GM12878 (cell line): ENCODE data around the gene KRTAP5-3. TPM values are rescaled to one million over a fixed set of nuclear protein-coding genes. Genes with fewer than 3 reads are reported as not detected.

Source experiments
- ATAC-seq: fragments of 200-7000 bp; cut with Tn5 transposase; 3 replicates; pipeline ENCODE4 v1.9.1; 2020; ENCODE audit warnings: mild to moderate bottlenecking, moderate library complexity
- BruUV-seq: library from RNA; stranded (reverse); fragments of 400-500 nt; replicated peaks from 2 replicates; lab custom pipeline; 2021; lab: Mats Ljungman, UMichigan
- CTCF ChIA-PET: fragments of 300-600 bp; sonication (Branson Sonifier 250); formaldehyde crosslinking; extraction: SDS; loops from one replicate; lab custom pipeline; 2021; ENCODE audit warnings: inconsistent platforms; lab: Yijun Ruan, JAX
- POLR2A ChIA-PET: fragments of 350-600 bp; formaldehyde crosslinking; extraction: SDS; loops from one replicate; lab custom pipeline; 2021; ENCODE audit warnings: inconsistent platforms; lab: Charles Lee
- RAD21 ChIA-PET: fragments of 300-600 bp; sonication (Branson Sonifier 250); formaldehyde crosslinking; loops from one replicate; lab custom pipeline; 2023; ENCODE audit warnings: antibody characterized with exemption; ENCODE audit not compliant: unreplicated experiment; lab: Charles Lee
- SMC1A ChIA-PET: fragments of 300-600 bp; sonication (Branson Sonifier 250); formaldehyde crosslinking; loops from one replicate; lab custom pipeline; 2023; ENCODE audit not compliant: unreplicated experiment, uncharacterized antibody; lab: Charles Lee
- DNase-seq: peaks from one replicate; pipeline ENCODE4 v3.0.0-alpha.2; 2011; ENCODE audit warnings: low read depth, low spot score
- FAIRE-seq: peaks from 3 replicates; lab custom pipeline; 2011; peaks lifted over from hg19 to GRCh38; lab: Jason Lieb, UNC
- H2AFZ ChIP-seq: 2 replicates; pipeline ENCODE4 v1.6.0; 2011; ENCODE audit warnings: low read depth, low read length, control low read depth; ENCODE audit not compliant: control insufficient read depth
- H3K27ac ChIP-seq: 2 replicates; pipeline ENCODE4 v1.5.1; 2011; ENCODE audit warnings: control low read depth; ENCODE audit not compliant: control insufficient read depth, insufficient read depth
- H3K27me3 ChIP-seq, 2 experiments: replicated peaks in 1 of 2; 2 replicates each; pipeline versions ENCODE4 v1.6.0 to v1.6.1; 2011; ENCODE audit warnings: low read length in 1 of 2; ENCODE audit not compliant: control insufficient read depth in 2 of 2, insufficient read depth in 2 of 2
- H3K36me3 ChIP-seq, 2 experiments: 2 replicates each; pipeline ENCODE4 v1.5.1; 2011; ENCODE audit warnings: low read length in 1 of 2; ENCODE audit not compliant: control insufficient read depth in 2 of 2, insufficient read depth in 2 of 2
- H3K4me1 ChIP-seq: 2 replicates; pipeline ENCODE4 v1.6.1; 2011; ENCODE audit warnings: mild to moderate bottlenecking, low read length, moderate library complexity, mixed read lengths; ENCODE audit not compliant: control insufficient read depth, insufficient read depth
- H3K4me2 ChIP-seq: 2 replicates; pipeline ENCODE4 v1.6.0; 2011; ENCODE audit warnings: control low read depth; ENCODE audit not compliant: control insufficient read depth, insufficient read depth
- H3K4me3 ChIP-seq: fragments of 200-600 bp; sonication (generic); 2 replicates; pipeline ENCODE4 v1.5.1; 2016
- H3K79me2 ChIP-seq: 2 replicates; pipeline ENCODE4 v1.6.0; 2011; ENCODE audit warnings: low read length; ENCODE audit not compliant: control insufficient read depth, insufficient read depth
- H3K9ac ChIP-seq: 2 replicates; pipeline ENCODE4 v1.8.0; 2011; ENCODE audit warnings: low read length, control low read depth, mixed read lengths; ENCODE audit not compliant: control insufficient read depth, insufficient read depth
- H3K9me3 ChIP-seq: replicated peaks from 3 replicates; pipeline ENCODE4 v1.5.1; 2011; ENCODE audit warnings: mild to moderate bottlenecking, low read length; ENCODE audit not compliant: control insufficient read depth, insufficient read depth
- H4K20me1 ChIP-seq: 2 replicates; pipeline ENCODE4 v1.6.0; 2011; ENCODE audit not compliant: control insufficient read depth, insufficient read depth
- BHLHE40 ChIP-seq, 2 experiments: fragments of 450-650 bp in 1 of 2; IDR thresholded peaks; 2 replicates each; pipeline ENCODE4 v1.6.1; 2011 to 2017; ENCODE audit warnings: low read depth in 2 of 2, borderline replicate concordance in 1 of 2, improper control_type of control experiment in 1 of 2, low read length in 1 of 2, mild to moderate bottlenecking in 1 of 2
- MEF2B ChIP-seq: fragments of 450-650 bp; IDR thresholded peaks from 2 replicates; pipeline ENCODE4 v1.6.1; 2018; ENCODE audit warnings: mild to moderate bottlenecking, moderate library complexity; ENCODE audit not compliant: partially characterized antibody, poor library complexity, severe bottlenecking
- STAT3 ChIP-seq: IDR thresholded peaks from 2 replicates; pipeline ENCODE4 v1.6.1; 2011; ENCODE audit warnings: low read depth, low read length, improper control_type of control experiment
- SUZ12 ChIP-seq: fragments of 200-600 bp; sonication (generic); IDR thresholded peaks from one replicate; pipeline ENCODE4 v1.6.1; 2018; ENCODE audit warnings: antibody characterized with exemption, mild to moderate bottlenecking; ENCODE audit not compliant: unreplicated experiment
- ZNF24 ChIP-seq: fragments of 450-650 bp; IDR thresholded peaks from 2 replicates; pipeline ENCODE4 v1.6.1; 2017; ENCODE audit warnings: antibody characterized with exemption, mild to moderate bottlenecking
- WGBS: methylation state at CpG from one replicate; pipeline ENCODE4 v1.1.6; 2016; ENCODE audit warnings: low lambda C conversion rate; ENCODE audit not compliant: insufficient replicate concordance, insufficient coverage; ENCODE audit errors: missing lambda C conversion rate; 5-methylcytosine and 5-hydroxymethylcytosine counted together
- in situ Hi-C: fragments of 300-500 bp; cut with MboI; formaldehyde crosslinking; loops from 9 replicates; pipeline ENCODE4 v1.14.3; 2018; ENCODE audit warnings: mixed read lengths
- intact Hi-C: fragments of 100-400 bp; cut with micrococcal nuclease; formaldehyde crosslinking; loops from one replicate; pipeline ENCODE4 v1.14.2; 2022; ENCODE audit not compliant: unreplicated experiment
- polyA plus RNA-seq, 11 experiments: library from polyadenylated mRNA; depleted of rRNA in 4 of 11; unstranded in 6 of 11; stranded (reverse) in 5 of 11; fragments of >200 nt; fragmentation: Nextera tagmentation in 4 of 11; fragmentation: Illumina TruSeq in 1 of 11; extraction: Ambion mirVana in 4 of 11; extraction: Trizol in 1 of 11; gene quantifications; 1 replicate in 1 of 11; 2 replicates in 10 of 11; pipeline versions ENCODE4 v1.2.1 to v1.2.3, GENCODE V29; 2011 to 2016; ENCODE audit warnings: inconsistent platforms in 2 of 11, missing spikeins in 2 of 11, low read depth in 1 of 11
- total RNA-seq, 4 experiments: library from RNA; depleted of rRNA in 3 of 4; stranded (reverse); fragments of >200 nt in 3 of 4; fragmentation: Illumina TruSeq in 1 of 4; extraction: Trizol in 1 of 4; gene quantifications; 2 replicates each; pipeline versions ENCODE4 v1.2.1 to v1.2.3, GENCODE V29; 2013 to 2021
- TF ChIP-seq, protein P1 (sequence below): fragments of 450-650 bp; formaldehyde crosslinking; IDR thresholded peaks from 2 replicates; pipeline ENCODE4 v1.4.0; 2020; ENCODE audit warnings: mild to moderate bottlenecking, moderate library complexity
- TF ChIP-seq, protein P2 (sequence below): fragments of 450-650 bp; formaldehyde crosslinking; IDR thresholded peaks from 2 replicates; pipeline ENCODE4 v1.5.0; 2022; ENCODE audit warnings: mild to moderate bottlenecking, missing genetic modification characterization
- TF ChIP-seq, protein P3 (sequence below): IDR thresholded peaks from 2 replicates; pipeline ENCODE4 v1.6.1; 2012; ENCODE audit warnings: improper control_type of control experiment, low read depth, low read length; ENCODE audit not compliant: insufficient replicate concordance

The KRTAP5-3 gene
- total and polyA plus RNA-seq, 10 of the 15 experiments (the other 5 are each of a cell fraction or from before 2014, with no cell fraction given) = not detected

DNA sequence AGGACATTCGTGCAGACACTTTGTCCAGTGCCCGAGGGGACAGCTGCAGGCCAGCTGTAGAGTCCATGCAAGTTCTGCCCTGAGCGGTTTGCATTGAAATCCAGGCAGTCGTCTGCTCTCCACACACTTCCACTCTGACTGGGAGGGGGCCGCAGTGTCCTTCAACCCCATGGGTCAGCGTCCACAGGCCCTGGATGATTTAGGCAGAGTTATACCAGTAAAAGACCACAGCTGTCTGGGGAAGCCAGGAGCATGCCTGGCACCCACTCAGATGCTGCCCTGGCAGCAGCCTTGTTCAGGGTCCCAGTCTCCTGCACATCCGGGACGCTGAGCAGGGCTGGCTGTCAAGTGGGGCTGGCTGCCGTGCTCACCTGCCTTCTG, 47.8 kb upstream of the KRTAP5-3 start:
- TF ChIP-seq BHLHE40 (IDR thresholded peaks at IDR 0.05; ENCODE audit: borderline replicate concordance in 1 of 2, low read depth in 2 of 2, low read length in 1 of 2) = no peak
- TF ChIP-seq STAT3 = no peak
- TF ChIP-seq, protein P1, sequence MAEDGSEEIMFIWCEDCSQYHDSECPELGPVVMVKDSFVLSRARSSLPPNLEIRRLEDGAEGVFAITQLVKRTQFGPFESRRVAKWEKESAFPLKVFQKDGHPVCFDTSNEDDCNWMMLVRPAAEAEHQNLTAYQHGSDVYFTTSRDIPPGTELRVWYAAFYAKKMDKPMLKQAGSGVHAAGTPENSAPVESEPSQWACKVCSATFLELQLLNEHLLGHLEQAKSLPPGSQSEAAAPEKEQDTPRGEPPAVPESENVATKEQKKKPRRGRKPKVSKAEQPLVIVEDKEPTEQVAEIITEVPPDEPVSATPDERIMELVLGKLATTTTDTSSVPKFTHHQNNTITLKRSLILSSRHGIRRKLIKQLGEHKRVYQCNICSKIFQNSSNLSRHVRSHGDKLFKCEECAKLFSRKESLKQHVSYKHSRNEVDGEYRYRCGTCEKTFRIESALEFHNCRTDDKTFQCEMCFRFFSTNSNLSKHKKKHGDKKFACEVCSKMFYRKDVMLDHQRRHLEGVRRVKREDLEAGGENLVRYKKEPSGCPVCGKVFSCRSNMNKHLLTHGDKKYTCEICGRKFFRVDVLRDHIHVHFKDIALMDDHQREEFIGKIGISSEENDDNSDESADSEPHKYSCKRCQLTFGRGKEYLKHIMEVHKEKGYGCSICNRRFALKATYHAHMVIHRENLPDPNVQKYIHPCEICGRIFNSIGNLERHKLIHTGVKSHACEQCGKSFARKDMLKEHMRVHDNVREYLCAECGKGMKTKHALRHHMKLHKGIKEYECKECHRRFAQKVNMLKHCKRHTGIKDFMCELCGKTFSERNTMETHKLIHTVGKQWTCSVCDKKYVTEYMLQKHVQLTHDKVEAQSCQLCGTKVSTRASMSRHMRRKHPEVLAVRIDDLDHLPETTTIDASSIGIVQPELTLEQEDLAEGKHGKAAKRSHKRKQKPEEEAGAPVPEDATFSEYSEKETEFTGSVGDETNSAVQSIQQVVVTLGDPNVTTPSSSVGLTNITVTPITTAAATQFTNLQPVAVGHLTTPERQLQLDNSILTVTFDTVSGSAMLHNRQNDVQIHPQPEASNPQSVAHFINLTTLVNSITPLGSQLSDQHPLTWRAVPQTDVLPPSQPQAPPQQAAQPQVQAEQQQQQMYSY = no peak
- TF ChIP-seq ZNF24 = no peak
- TF ChIP-seq, protein P2, sequence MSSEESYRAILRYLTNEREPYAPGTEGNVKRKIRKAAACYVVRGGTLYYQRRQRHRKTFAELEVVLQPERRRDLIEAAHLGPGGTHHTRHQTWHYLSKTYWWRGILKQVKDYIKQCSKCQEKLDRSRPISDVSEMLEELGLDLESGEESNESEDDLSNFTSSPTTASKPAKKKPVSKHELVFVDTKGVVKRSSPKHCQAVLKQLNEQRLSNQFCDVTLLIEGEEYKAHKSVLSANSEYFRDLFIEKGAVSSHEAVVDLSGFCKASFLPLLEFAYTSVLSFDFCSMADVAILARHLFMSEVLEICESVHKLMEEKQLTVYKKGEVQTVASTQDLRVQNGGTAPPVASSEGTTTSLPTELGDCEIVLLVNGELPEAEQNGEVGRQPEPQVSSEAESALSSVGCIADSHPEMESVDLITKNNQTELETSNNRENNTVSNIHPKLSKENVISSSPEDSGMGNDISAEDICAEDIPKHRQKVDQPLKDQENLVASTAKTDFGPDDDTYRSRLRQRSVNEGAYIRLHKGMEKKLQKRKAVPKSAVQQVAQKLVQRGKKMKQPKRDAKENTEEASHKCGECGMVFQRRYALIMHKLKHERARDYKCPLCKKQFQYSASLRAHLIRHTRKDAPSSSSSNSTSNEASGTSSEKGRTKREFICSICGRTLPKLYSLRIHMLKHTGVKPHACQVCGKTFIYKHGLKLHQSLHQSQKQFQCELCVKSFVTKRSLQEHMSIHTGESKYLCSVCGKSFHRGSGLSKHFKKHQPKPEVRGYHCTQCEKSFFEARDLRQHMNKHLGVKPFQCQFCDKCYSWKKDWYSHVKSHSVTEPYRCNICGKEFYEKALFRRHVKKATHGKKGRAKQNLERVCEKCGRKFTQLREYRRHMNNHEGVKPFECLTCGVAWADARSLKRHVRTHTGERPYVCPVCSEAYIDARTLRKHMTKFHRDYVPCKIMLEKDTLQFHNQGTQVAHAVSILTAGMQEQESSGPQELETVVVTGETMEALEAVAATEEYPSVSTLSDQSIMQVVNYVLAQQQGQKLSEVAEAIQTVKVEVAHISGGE (CRISPR knock-in tag) = no peak
- no peak for TF ChIP-seq MEF2B
- no peak for TF ChIP-seq SUZ12
- TF ChIP-seq, protein P3, sequence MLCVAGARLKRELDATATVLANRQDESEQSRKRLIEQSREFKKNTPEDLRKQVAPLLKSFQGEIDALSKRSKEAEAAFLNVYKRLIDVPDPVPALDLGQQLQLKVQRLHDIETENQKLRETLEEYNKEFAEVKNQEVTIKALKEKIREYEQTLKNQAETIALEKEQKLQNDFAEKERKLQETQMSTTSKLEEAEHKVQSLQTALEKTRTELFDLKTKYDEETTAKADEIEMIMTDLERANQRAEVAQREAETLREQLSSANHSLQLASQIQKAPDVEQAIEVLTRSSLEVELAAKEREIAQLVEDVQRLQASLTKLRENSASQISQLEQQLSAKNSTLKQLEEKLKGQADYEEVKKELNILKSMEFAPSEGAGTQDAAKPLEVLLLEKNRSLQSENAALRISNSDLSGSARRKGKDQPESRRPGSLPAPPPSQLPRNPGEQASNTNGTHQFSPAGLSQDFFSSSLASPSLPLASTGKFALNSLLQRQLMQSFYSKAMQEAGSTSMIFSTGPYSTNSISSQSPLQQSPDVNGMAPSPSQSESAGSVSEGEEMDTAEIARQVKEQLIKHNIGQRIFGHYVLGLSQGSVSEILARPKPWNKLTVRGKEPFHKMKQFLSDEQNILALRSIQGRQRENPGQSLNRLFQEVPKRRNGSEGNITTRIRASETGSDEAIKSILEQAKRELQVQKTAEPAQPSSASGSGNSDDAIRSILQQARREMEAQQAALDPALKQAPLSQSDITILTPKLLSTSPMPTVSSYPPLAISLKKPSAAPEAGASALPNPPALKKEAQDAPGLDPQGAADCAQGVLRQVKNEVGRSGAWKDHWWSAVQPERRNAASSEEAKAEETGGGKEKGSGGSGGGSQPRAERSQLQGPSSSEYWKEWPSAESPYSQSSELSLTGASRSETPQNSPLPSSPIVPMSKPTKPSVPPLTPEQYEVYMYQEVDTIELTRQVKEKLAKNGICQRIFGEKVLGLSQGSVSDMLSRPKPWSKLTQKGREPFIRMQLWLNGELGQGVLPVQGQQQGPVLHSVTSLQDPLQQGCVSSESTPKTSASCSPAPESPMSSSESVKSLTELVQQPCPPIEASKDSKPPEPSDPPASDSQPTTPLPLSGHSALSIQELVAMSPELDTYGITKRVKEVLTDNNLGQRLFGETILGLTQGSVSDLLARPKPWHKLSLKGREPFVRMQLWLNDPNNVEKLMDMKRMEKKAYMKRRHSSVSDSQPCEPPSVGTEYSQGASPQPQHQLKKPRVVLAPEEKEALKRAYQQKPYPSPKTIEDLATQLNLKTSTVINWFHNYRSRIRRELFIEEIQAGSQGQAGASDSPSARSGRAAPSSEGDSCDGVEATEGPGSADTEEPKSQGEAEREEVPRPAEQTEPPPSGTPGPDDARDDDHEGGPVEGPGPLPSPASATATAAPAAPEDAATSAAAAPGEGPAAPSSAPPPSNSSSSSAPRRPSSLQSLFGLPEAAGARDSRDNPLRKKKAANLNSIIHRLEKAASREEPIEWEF = no peak
- no peak overlapping the region for H3K9ac ChIP-seq
- ChIA-PET SMC1A (no interaction called here), POLR2A (no interaction called here), CTCF (no interaction called here), RAD21 (no interaction called here)
- 41% methylated on average over 9 of the region's 9 CpGs for WGBS
- BruUV-seq = no TSS peak
- no peaks in the 10 kb centered on the region for H3K4me1 ChIP-seq
- in situ Hi-C loops = no loop called here
- H3K4me2 ChIP-seq = no peak overlapping the region
- no peaks in the 10 kb centered on the region for H3K36me3 ChIP-seq
- no peaks in the 10 kb centered on the region for H3K79me2 ChIP-seq
- DNase-seq = no peak
- no peak for FAIRE-seq
- intact Hi-C loops = no loop called here
- H3K27ac ChIP-seq = no peak overlapping the region
- no peak for ATAC-seq
- H3K4me3 ChIP-seq = no peak overlapping the region
- no peak overlapping the region for H2AFZ ChIP-seq
- H4K20me1 ChIP-seq = no peaks in the 10 kb centered on the region
- no peaks in the 10 kb centered on the region for H3K9me3 ChIP-seq
- peaks cover 0 to 3% of the 10 kb centered on the region in 2 experiments; a peak in 3 of 4 replicates for H3K27me3 ChIP-seq
